ENCODE measurements around the gene ANGPTL7.

DNA sequence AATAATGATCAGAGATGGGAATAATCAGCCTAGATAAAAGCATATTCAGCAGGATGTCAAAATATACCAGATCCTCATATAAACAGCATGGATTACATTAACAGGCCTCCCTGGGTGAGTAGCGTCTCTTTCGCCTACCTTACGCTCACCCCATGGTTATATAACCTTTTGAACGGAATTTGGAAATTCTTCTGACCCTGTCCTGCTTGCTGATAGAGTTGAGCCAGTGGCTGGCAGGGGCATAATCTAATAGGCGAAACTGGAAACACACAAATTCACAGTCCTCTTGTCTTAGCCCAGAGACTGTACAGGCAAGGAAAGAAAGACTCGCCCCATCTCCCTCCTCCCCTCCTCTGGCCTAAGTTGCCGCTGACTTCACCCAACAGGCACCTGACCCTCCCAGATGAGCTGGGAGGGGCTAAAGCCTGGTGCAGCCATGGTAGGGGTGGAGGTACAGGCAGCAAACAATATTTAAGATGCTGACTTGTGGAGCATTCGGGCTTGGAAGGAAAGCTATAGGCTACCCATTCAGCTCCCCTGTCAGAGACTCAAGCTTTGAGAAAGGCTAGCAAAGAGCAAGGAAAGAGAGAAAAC is at the start of gene ANGPTL7:
- TF ChIP-seq, protein P1, sequence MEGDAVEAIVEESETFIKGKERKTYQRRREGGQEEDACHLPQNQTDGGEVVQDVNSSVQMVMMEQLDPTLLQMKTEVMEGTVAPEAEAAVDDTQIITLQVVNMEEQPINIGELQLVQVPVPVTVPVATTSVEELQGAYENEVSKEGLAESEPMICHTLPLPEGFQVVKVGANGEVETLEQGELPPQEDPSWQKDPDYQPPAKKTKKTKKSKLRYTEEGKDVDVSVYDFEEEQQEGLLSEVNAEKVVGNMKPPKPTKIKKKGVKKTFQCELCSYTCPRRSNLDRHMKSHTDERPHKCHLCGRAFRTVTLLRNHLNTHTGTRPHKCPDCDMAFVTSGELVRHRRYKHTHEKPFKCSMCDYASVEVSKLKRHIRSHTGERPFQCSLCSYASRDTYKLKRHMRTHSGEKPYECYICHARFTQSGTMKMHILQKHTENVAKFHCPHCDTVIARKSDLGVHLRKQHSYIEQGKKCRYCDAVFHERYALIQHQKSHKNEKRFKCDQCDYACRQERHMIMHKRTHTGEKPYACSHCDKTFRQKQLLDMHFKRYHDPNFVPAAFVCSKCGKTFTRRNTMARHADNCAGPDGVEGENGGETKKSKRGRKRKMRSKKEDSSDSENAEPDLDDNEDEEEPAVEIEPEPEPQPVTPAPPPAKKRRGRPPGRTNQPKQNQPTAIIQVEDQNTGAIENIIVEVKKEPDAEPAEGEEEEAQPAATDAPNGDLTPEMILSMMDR (conservative IDR thresholded peaks at IDR 0.05) = no peak
- no peak for TF ChIP-seq ZFX (IDR thresholded peaks at IDR 0.05)

Measured in C4-2B (cell line).